Adrenal gland (tissue), 19 donors: ENCODE measurements around the gene SAMHD1. TPM values are rescaled to one million over a fixed set of nuclear protein-coding genes. Genes with fewer than 3 reads are reported as not detected.
"Not testable (repeated sequence)": the region's sequence is repeated elsewhere in the genome, so short reads cannot be mapped to it uniquely, and the experiment has no call there.

Source experiments
- DNase-seq, 7 donors: peaks; one replicate each; pipeline ENCODE4 v3.0.0-alpha.2; 2019 to 2020
- H3K27ac ChIP-seq, 5 donors: fragments of 200-600 bp; sonication (generic) in 4 of 5; 1 replicate in 3 of 5; 2 replicates in 2 of 5; pipeline versions ENCODE4 v1.5.1 to v1.8.0; 2016 to 2020; ENCODE audit warnings: mild to moderate bottlenecking in 1 of 5
- H3K27me3 ChIP-seq: fragments of 200-600 bp; 2 replicates; pipeline ENCODE4 v1.8.0; 2021
- H3K36me3 ChIP-seq, 2 donors: fragments of 200-600 bp; replicated peaks in 1 of 2; 1 replicate in 1 of 2; 2 replicates in 1 of 2; pipeline versions ENCODE4 v1.5.1 to v1.8.0; 2018 to 2022
- H3K4me1 ChIP-seq, 2 donors: fragments of 200-600 bp; replicated peaks in 1 of 2; 1 replicate in 1 of 2; 2 replicates in 1 of 2; pipeline versions ENCODE4 v1.5.1 to v1.8.0; 2018 to 2021
- H3K4me3 ChIP-seq, 4 donors: fragments of 200-600 bp; sonication (generic) in 3 of 4; one replicate each; pipeline ENCODE4 v1.5.1; 2016 to 2018
- H3K9me3 ChIP-seq, 3 donors: fragments of 200-600 bp; sonication (generic) in 1 of 3; replicated peaks in 1 of 3; 1 replicate in 2 of 3; 2 replicates in 1 of 3; pipeline versions ENCODE4 v1.5.1 to v1.8.0; 2016 to 2021
- POLR2A ChIP-seq, 2 donors: fragments of 450-650 bp; IDR thresholded peaks; one replicate each; pipeline ENCODE4 v1.6.1; 2017; ENCODE audit warnings: antibody characterized with exemption in 2 of 2, mild to moderate bottlenecking in 2 of 2, moderate library complexity in 1 of 2
- WGBS, 4 donors: extraction: QIAGEN DNeasy Blood & Tissue Kit in 2 of 4; methylation state at CpG; one replicate each; pipeline versions ENCODE4 v1.1.5 to v1.1.7; 2013 to 2017; 5-methylcytosine and 5-hydroxymethylcytosine counted together
- intact Hi-C, 2 donors: fragments of 100-400 bp; cut with DNase I; formaldehyde crosslinking; loops; one replicate each; pipeline versions ENCODE4 v1.14.1 to v1.15.0; 2022 to 2023
- long read RNA-seq, 10 donors: library from polyadenylated mRNA in 3 of 10; unstranded in 2 of 10; stranded (forward) in 1 of 10; transcript quantifications; one replicate each; pipeline ENCODE4 v2.0.0 and lab custom pipeline, GENCODE V29; 2021 to 2026
- polyA plus RNA-seq, 3 donors: library from polyadenylated mRNA; stranded (reverse); fragments of 200-250 nt in 2 of 3; fragments of 350-450 nt in 1 of 3; fragmentation: Illumina TruSeq in 1 of 3; extraction: RNeasy Lipid Tissue Mini Kit (QIAGEN cat#74804) in 1 of 3; gene quantifications; one replicate each; pipeline ENCODE4 v1.2.3, GENCODE V29; 2013 to 2014
- total RNA-seq, 9 donors: library from RNA; depleted of rRNA in 4 of 9; stranded (reverse); fragments of >200 nt in 4 of 9; fragments of 120-200 nt in 1 of 9; fragmentation: NEBNext Ultra II Directional in 1 of 9; extraction: Animal tissue kit (Norgen Biotek cat#: 25700) in 1 of 9; gene quantifications; one replicate each; pipeline versions ENCODE4 v1.1.0 to v1.2.4, GENCODE V29; 2013 to 2023
- TF ChIP-seq, protein P1 (sequence below), 6 experiments: fragments of 450-650 bp in 4 of 6; fragments of 200-600 bp in 2 of 6; sonication (generic) in 1 of 6; IDR thresholded peaks; 1 replicate in 5 of 6; 2 replicates in 1 of 6; pipeline versions ENCODE4 v1.5.1 to v1.8.0; 2016 to 2021; ENCODE audit warnings: antibody characterized with exemption in 6 of 6, mild to moderate bottlenecking in 2 of 6, moderate library complexity in 1 of 6
- donor health status: healthy with polysubstance abuse.
- donor health status: Bipolar disorder and iron deficiency.
- donor health status: DM: yes; HTN: yes; CAD: no.
- donor health status: DM: no; HTN: no; CAD: no.
- donor health status: DM: no; HTN: no; CAD: no.
- donor health status: DM: yes; HTN: yes; CAD: no.

The SAMHD1 gene
- total RNA-seq, result 100 to 1,000 TPM in 6 of 9 donors, 10 to 100 TPM in 3; 27.1 to 232 (median 132) TPM
- 10 to 100 TPM; 53.7 to 70.5 (median 64.9) TPM for polyA plus RNA-seq
- long read RNA-seq, donor 1, full-length matches to known transcripts, result 5 of 5 reads
- long read RNA-seq, donor 1, partial matches to known transcripts, result 0 of 5 reads
- long read RNA-seq, donor 1, other reads (novel, unspliced or antisense), result 0 of 5 reads
- long read RNA-seq, donor 2, full-length matches to known transcripts, result 5 of 5 reads
- long read RNA-seq, donor 2, partial matches to known transcripts, result 0 of 5 reads
- long read RNA-seq, donor 2, other reads (novel, unspliced or antisense), result 0 of 5 reads
- long read RNA-seq, donor 3, full-length matches to known transcripts, result 7 of 7 reads
- long read RNA-seq, donor 3, partial matches to known transcripts, result 0 of 7 reads
- long read RNA-seq, donor 3, other reads (novel, unspliced or antisense), result 0 of 7 reads
- long read RNA-seq, donor 4, full-length matches to known transcripts, result 14 of 24 reads
- long read RNA-seq, donor 4, partial matches to known transcripts, result 2 of 24 reads
- long read RNA-seq, donor 4, other reads (novel, unspliced or antisense), result 8 of 24 reads
- long read RNA-seq, donor 5, full-length matches to known transcripts, result 73 of 98 reads
- long read RNA-seq, donor 5, partial matches to known transcripts, result 3 of 98 reads
- long read RNA-seq, donor 5, other reads (novel, unspliced or antisense), result 22 of 98 reads
- long read RNA-seq, donor 6, full-length matches to known transcripts, result 15 of 27 reads
- long read RNA-seq, donor 6, partial matches to known transcripts, result 5 of 27 reads
- long read RNA-seq, donor 6, other reads (novel, unspliced or antisense), result 7 of 27 reads
- long read RNA-seq, donor 7, full-length matches to known transcripts, result 2 of 2 reads
- long read RNA-seq, donor 7, partial matches to known transcripts, result 0 of 2 reads
- long read RNA-seq, donor 7, other reads (novel, unspliced or antisense), result 0 of 2 reads
- long read RNA-seq, donor 8, full-length matches to known transcripts, result 1 of 1 reads
- long read RNA-seq, donor 8, partial matches to known transcripts, result 0 of 1 reads
- long read RNA-seq, donor 8, other reads (novel, unspliced or antisense), result 0 of 1 reads
- long read RNA-seq, donor 9, full-length matches to known transcripts, result 2 of 2 reads
- long read RNA-seq, donor 9, partial matches to known transcripts, result 0 of 2 reads
- long read RNA-seq, donor 9, other reads (novel, unspliced or antisense), result 0 of 2 reads
- long read RNA-seq, donor 10, full-length matches to known transcripts, result 5 of 5 reads
- long read RNA-seq, donor 10, partial matches to known transcripts, result 0 of 5 reads
- long read RNA-seq, donor 10, other reads (novel, unspliced or antisense), result 0 of 5 reads

DNA sequence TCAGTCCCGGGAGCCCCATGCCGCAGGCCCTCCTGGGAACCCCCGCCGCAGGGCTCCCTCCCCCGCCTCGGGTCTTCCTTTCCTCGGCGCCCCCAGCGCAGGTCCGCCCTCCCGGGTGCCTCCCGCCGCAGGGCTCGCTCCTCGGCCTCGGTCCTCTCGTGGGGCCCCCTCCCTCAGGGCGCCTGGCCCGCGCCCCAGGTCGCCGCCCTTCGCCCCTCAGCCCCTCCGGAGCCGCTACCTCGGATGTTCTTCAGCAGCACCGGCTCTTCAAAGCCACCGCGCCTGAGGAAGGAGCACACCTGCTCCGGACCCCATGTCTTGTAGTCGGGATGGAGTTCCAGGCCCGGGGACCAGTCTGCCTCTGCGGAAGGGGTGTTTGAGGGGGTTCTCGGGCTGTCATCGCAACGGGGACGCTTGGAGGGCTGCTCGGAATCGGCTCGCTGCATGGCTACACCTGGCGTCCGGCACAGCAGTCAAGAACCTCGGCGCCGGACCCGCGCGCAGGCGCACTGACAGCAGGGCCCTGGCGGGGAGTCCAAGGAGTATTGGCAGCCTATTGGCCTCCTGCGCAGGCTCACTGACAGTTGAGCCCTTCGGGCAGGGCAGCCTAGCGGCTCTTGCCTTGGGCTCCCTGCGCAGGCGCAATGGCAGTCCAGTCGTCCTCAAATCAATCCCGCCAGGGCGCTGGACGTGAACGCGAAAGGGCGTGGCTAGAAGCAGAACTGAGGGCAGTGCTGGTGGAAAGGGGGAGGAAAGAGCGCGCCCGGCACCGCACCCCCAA lies at the start of gene SAMHD1:
Gene SAMHD1, minus strand, starts transcription at position 511 of the 781 bp plus-strand sequence. Its CDS starts 65 bp downstream, at position 446.
- peaks cover 0 to 4% of the 10 kb centered on the region in 2 donors for H3K36me3 ChIP-seq
- no peaks in the 10 kb centered on the region for H3K27me3 ChIP-seq
- TF ChIP-seq, protein P1, sequence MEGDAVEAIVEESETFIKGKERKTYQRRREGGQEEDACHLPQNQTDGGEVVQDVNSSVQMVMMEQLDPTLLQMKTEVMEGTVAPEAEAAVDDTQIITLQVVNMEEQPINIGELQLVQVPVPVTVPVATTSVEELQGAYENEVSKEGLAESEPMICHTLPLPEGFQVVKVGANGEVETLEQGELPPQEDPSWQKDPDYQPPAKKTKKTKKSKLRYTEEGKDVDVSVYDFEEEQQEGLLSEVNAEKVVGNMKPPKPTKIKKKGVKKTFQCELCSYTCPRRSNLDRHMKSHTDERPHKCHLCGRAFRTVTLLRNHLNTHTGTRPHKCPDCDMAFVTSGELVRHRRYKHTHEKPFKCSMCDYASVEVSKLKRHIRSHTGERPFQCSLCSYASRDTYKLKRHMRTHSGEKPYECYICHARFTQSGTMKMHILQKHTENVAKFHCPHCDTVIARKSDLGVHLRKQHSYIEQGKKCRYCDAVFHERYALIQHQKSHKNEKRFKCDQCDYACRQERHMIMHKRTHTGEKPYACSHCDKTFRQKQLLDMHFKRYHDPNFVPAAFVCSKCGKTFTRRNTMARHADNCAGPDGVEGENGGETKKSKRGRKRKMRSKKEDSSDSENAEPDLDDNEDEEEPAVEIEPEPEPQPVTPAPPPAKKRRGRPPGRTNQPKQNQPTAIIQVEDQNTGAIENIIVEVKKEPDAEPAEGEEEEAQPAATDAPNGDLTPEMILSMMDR (IDR thresholded peaks at IDR 0.05), result peak in 3 of 6 experiments; percentile 19 to 40 (median 38)
- TF ChIP-seq POLR2A (IDR thresholded peaks at IDR 0.05), result peak; percentile 66 to 87
- H3K4me1 ChIP-seq, result peaks cover 16 to 47% of the 10 kb centered on the region in 2 donors
- 0 to 4% (median 0%) methylated on average over 11 to 66 of the region's 66 CpGs for WGBS, 4 donors
- peak within 1 kb of the TSS; percentile 54 to 100 (median 90) for H3K4me3 ChIP-seq
- intact Hi-C loops, result loop anchor here in 1 of 2 donors (5.0 kb wide), 1 partner anchor 226 kb away; the partner anchor contains the start of genes MROH8 and RPN2
- H3K27ac ChIP-seq, result peak within 1 kb of the TSS; percentile 58 to 89 (median 82)
- no peaks in the 10 kb centered on the region for H3K9me3 ChIP-seq
- peak; percentile 97 to 99 (median 98) for DNase-seq

DNA sequence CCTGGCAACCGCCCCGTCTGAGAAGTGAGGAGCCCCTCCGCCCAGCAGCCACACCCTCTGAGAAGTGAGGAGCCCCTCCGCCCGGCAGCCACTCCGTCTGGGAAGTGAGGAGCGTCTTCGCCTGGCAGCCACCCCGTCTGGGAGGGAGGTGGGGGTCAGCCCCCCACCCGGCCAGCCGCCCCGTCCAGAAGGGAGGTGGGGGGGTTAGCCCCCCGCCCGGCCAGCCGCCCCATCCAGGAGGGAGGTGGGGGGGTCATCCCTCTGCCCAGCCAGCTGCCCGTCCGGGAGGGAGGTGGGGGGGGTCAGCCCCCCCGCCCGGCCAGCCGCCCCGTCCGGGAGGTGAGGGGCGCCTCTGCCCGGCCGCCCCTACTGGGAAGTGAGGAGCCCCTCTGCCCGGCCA lies 48.7 kb upstream of the SAMHD1 start:
- H3K27me3 ChIP-seq, DNase-seq, H3K36me3 ChIP-seq, H3K4me1 ChIP-seq, H3K27ac ChIP-seq, H3K9me3 ChIP-seq, H3K4me3 ChIP-seq, intact Hi-C loops: not testable (repeated sequence)
- WGBS, 4 donors, result 96 to 100% methylated on average over 3 to 10 of the region's 26 CpGs; no CpG with 5 or more reads in 2 of the 4 donors

DNA sequence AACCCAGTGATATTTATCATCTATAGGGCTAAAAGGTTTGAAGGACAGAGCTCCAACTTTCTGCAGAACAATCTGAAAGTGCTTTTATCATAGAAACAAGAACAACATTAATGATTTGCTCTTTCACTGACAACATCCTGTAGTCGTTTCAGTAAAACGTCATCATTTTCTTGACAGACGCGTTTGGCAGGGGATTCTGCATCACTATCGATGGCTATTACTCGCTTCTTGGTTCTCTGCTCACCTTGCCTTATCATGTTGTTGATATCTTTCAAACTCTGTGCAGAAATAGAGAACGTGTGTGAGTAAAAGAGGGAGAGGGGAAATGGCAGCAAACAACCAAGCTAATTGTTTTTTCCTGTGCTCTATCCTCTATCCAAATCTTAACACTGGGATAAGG lies 47.1 kb upstream of the SAMHD1 start:
- Histone ChIP-seq H3K27ac (no peak overlapping the region), H3K9me3 (no peaks in the 10 kb centered on the region), H3K36me3 (no peaks in the 10 kb centered on the region), H3K27me3 (no peaks in the 10 kb centered on the region), H3K4me1 (no peaks in the 10 kb centered on the region), H3K4me3 (no peak overlapping the region)
- intact Hi-C loops, result no loop called here
- no peak for TF ChIP-seq POLR2A (IDR thresholded peaks at IDR 0.05)
- TF ChIP-seq, protein P1 (IDR thresholded peaks at IDR 0.05), result no peak
- DNase-seq, result no peak
- 90 to 93% (median 90%) methylated on average over 7 of the region's 7 CpGs for WGBS, 4 donors

GRCh38 chr20:36997121-36997520 lies 45.6 kb upstream of the SAMHD1 start:
- Histone ChIP-seq H3K9me3 (no peaks in the 10 kb centered on the region), H3K27me3 (no peaks in the 10 kb centered on the region), H3K36me3 (no peaks in the 10 kb centered on the region), H3K4me1 (no peaks in the 10 kb centered on the region), H3K4me3 (no peak overlapping the region), H3K27ac (no peak overlapping the region)
- 70 to 82% (median 74%) methylated on average over 1 of the region's 1 CpG for WGBS, 4 donors
- intact Hi-C loops, result no loop called here
- TF ChIP-seq POLR2A (IDR thresholded peaks at IDR 0.05), result no peak
- TF ChIP-seq, protein P1 (IDR thresholded peaks at IDR 0.05), result no peak
- DNase-seq, result no peak

GRCh38 chr20:36994221-36994620 lies 42.7 kb upstream of the SAMHD1 start:
- 96 to 100% (median 98%) methylated on average over 3 to 4 of the region's 4 CpGs for WGBS, 4 donors
- H3K36me3 ChIP-seq, DNase-seq, H3K9me3 ChIP-seq, H3K27ac ChIP-seq, H3K27me3 ChIP-seq, H3K4me3 ChIP-seq, intact Hi-C loops, H3K4me1 ChIP-seq: not testable (repeated sequence)
